ENCODE data around the gene MMUT.

- TF ChIP-seq POLR2AphosphoS5 (IDR thresholded peaks at IDR 0.05; ENCODE audit: borderline replicate concordance, low read depth, low read length): no peak
- TF ChIP-seq EZH2 (IDR thresholded peaks at IDR 0.05): no peak
- TF ChIP-seq FOXP2 (optimal IDR thresholded peaks at IDR 0.05; ENCODE audit: control extremely low read depth, extremely low read length, insufficient read depth): no peak
Measured at GRCh38 chr6:49401063-49401462, 62.0 kb downstream of the MMUT start.

All from SK-N-MC (cell line).